ENCODE measurements around the gene PTCSC3.
A peak's percentile ranks its signal among the peaks of the same experiment; 100 is the strongest.
"Not testable (repeated sequence)": the region's sequence is repeated elsewhere in the genome, so short reads cannot be mapped to it uniquely, and the experiment has no call there.

PTCSC3 gene

GRCh38 chr14:36171607-36172006 lies 4.9 kb downstream of the PTCSC3 start:
- no peak for DNase-seq

GRCh38 chr14:36167431-36167830 lies 9.1 kb downstream of the PTCSC3 start:
- DNase-seq = no peak

GRCh38 chr14:36163451-36163850 lies 13.1 kb downstream of the PTCSC3 start:
- no peak for DNase-seq

GRCh38 chr14:36162267-36162666 lies 14.3 kb downstream of the PTCSC3 start:
- DNase-seq = no peak

GRCh38 chr14:36161776-36162175 lies 14.7 kb downstream of the PTCSC3 start:
- no peak for DNase-seq

- no peak for DNase-seq
Observed at GRCh38 chr14:36151335-36151734, 25.2 kb downstream of the PTCSC3 start.

GRCh38 chr14:36134038-36134437 lies 42.5 kb downstream of the PTCSC3 start:
- DNase-seq = no peak

- DNase-seq = no peak
Observed at GRCh38 chr14:36132826-36133225, 43.7 kb downstream of the PTCSC3 start.

GRCh38 chr14:36130186-36130585 lies 46.3 kb downstream of the PTCSC3 start:
- no peak for DNase-seq

GRCh38 chr14:36129181-36129580 lies 47.3 kb downstream of the PTCSC3 start:
- no peak for DNase-seq

- no peak for DNase-seq
Observed at GRCh38 chr14:36113341-36113740, 63.2 kb downstream of the PTCSC3 start.

- DNase-seq = no peak
Observed at GRCh38 chr14:36111822-36112583, 64.5 kb downstream of the PTCSC3 start.

- DNase-seq = peak; percentile 20
Observed at GRCh38 chr14:36105401-36105800, 71.1 kb downstream of the PTCSC3 start.

- DNase-seq = not testable (repeated sequence)
Observed at GRCh38 chr14:36104258-36104657, 72.3 kb downstream of the PTCSC3 start.

GRCh38 chr14:36099619-36100018 lies 76.9 kb downstream of the PTCSC3 start:
- no peak for DNase-seq

GRCh38 chr14:36097356-36097755 lies 79.2 kb downstream of the PTCSC3 start:
- DNase-seq = no peak

- no peak for DNase-seq
Observed at GRCh38 chr14:36096090-36096489, 80.4 kb downstream of the PTCSC3 start.

- no peak for DNase-seq
Observed at GRCh38 chr14:36094963-36095362, 81.6 kb downstream of the PTCSC3 start.

- DNase-seq = no peak
Observed at GRCh38 chr14:36091096-36091495, 85.4 kb downstream of the PTCSC3 start.

- no peak for DNase-seq
Observed at GRCh38 chr14:36087411-36087810, 89.1 kb downstream of the PTCSC3 start.

GRCh38 chr14:36086629-36087395 lies 89.7 kb downstream of the PTCSC3 start:
- no peak for DNase-seq

GRCh38 chr14:36085861-36086260 lies 90.7 kb downstream of the PTCSC3 start:
- DNase-seq = no peak
